Ectodermal cell (in vitro differentiated cells): ENCODE data around the gene MIOX.
A peak's percentile ranks its signal among the peaks of the same experiment; 100 is the strongest.

Experiments
- H3K27ac ChIP-seq: 2 replicates; pipeline ENCODE4 v1.7.0; 2013; ENCODE audit warnings: mild to moderate bottlenecking, low read depth, low read length; ENCODE audit not compliant: insufficient read depth, poor library complexity, severe bottlenecking
- H3K27me3 ChIP-seq: 2 replicates; pipeline ENCODE4 v1.7.0; 2013; ENCODE audit warnings: mild to moderate bottlenecking, low read length; ENCODE audit not compliant: insufficient read depth, control insufficient read depth, poor library complexity, severe bottlenecking
- H3K36me3 ChIP-seq: one replicate; pipeline ENCODE4 v1.7.0; 2013; ENCODE audit warnings: low read length; ENCODE audit not compliant: control insufficient read depth, insufficient read depth
- H3K4me1 ChIP-seq: one replicate; pipeline ENCODE4 v1.7.0; 2013; ENCODE audit warnings: low read length; ENCODE audit not compliant: control insufficient read depth, insufficient read depth
- H3K4me3 ChIP-seq: 2 replicates; pipeline ENCODE4 v1.7.0; 2013; ENCODE audit warnings: low read depth, low read length, control low read depth; ENCODE audit not compliant: insufficient read depth
- H3K9me3 ChIP-seq: 2 replicates; pipeline ENCODE4 v1.7.0; 2013; ENCODE audit warnings: mild to moderate bottlenecking, low read length, moderate library complexity; ENCODE audit not compliant: control insufficient read depth
- WGBS, 2 experiments: methylation state at CpG; one replicate each; pipeline ENCODE4 v1.1.7; 2013; ENCODE audit warnings: missing lambda C conversion rate in 2 of 2; 5-methylcytosine and 5-hydroxymethylcytosine counted together

The MIOX gene

DNA sequence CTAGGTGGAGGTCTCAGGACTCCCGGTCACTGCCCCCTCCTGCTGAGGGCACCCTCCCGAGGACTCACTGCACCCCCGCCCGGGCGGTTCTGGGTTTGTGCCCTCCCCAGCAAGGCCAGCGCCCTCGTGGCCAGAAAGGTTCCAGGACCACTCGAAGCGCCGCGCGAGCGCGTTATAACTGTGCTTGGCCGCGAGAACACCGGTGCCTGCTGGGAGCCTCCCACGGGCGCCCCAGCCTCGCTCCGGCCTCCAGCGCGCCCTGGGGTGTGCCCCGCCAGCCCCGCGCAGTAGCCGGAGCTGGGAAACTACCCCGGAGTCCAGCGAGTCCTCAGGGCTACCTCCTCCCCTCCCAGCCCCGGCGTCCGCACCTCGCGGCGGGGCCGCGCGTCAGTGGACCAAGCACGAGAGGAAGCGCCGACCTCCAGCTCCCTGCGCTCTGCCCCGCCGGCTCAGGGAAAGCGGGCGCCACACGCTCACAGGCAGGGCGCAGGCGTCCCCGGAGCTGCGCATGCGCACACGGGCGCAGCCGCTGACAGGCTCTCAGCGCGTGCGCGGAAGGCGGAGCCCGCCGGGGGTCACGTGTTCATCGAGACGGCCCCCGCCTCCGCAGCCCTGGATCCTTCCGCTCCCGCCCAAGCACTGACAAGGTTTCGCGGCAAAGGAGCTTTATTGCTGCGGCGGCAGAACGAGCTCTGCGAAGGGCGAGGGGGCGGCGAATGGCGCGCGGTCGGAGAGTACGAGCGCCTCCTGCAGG lies 38.6 kb downstream of the MIOX start, which contains the start of gene SCO2:
SCO2 (minus strand) TSS at position 495 of the 754 bp plus-strand sequence. CDS start 1,187 bp downstream, outside the sequence.
- Histone ChIP-seq H3K4me1 (peaks cover 11% of the 10 kb centered on the region), H3K9me3 (no peaks in the 10 kb centered on the region)
- WGBS, 2 experiments: 0 to 1% methylated on average over 84 of the region's 84 CpGs

DNA sequence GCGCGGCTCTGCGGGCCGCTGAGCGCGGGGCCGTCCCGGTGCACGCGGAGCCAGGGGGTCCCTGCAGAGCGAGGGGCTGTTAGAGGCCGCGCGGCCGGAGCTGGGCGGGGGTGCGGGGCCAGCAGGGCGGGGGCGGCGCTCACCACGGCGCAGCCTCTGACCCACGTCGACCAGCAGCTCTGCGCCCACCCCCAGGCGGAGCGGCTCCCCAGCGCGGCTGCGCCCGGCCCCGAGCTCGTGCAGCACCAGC lies 39.1 kb downstream of the MIOX start:
- peaks cover 43% of the 10 kb centered on the region for H3K27me3 ChIP-seq
- H3K4me1 ChIP-seq: peaks cover 15% of the 10 kb centered on the region
- H3K4me3 ChIP-seq: peak overlapping the region; percentile 84
- 0 to 1% methylated on average over 33 of the region's 33 CpGs for WGBS, 2 experiments
- peak overlapping the region; percentile 92 for H3K27ac ChIP-seq
- no peaks in the 10 kb centered on the region for H3K9me3 ChIP-seq
- peaks cover 18% of the 10 kb centered on the region for H3K36me3 ChIP-seq

More for the DNA sequence above, 38.6 kb downstream of the MIOX start, which contains the start of gene SCO2:
- H3K27ac ChIP-seq: peak within 1 kb of the TSS; percentile 92
- peak within 1 kb of the TSS; percentile 84 for H3K4me3 ChIP-seq
- peaks cover 18% of the 10 kb centered on the region for H3K36me3 ChIP-seq
- peaks cover 38% of the 10 kb centered on the region for H3K27me3 ChIP-seq

DNA sequence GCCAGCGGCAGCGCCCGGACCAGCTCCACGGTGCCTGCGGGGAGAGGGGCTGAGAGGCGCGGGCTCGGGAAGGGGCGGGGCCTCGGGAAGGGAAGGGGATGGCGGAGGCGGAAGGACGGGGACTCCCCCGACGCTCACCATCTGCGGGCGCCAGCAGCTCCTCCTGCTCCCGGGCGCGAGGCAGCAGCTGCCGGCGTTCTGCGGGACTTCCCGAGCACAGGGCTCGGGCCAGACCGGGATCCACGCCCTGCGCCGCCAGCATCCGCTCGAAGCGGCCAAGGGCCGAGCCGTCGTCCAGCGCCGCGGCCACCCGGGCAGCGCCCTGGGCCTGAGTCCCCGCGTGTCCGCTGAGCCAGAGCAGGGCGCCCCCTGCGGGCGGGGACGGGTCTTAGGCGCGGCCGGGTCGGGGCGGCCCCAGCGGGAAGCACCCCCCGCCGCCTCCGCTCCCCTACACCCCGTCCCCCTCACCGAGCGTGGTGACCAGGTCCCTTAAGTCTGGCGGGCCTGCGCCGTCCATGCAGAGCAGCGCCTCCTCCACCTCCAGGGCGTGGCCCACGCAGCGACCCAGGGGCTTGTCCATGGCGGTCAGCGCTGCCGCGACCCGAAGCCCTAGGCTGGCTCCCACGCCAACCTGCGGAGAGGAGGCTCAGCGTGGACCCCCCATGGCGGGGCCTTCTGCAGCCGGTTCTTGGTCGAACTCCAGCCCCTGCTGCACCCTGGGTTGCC lies 39.6 kb downstream of the MIOX start:
- H3K9me3 ChIP-seq: no peaks in the 10 kb centered on the region
- peak overlapping the region; percentile 84 for H3K4me3 ChIP-seq
- H3K27me3 ChIP-seq: peaks cover 48% of the 10 kb centered on the region
- peak overlapping the region; percentile 92 for H3K27ac ChIP-seq
- 1 to 2% methylated on average over 77 of the region's 77 CpGs for WGBS, 2 experiments
- peaks cover 18% of the 10 kb centered on the region for H3K4me1 ChIP-seq
- H3K36me3 ChIP-seq: peaks cover 18% of the 10 kb centered on the region

DNA sequence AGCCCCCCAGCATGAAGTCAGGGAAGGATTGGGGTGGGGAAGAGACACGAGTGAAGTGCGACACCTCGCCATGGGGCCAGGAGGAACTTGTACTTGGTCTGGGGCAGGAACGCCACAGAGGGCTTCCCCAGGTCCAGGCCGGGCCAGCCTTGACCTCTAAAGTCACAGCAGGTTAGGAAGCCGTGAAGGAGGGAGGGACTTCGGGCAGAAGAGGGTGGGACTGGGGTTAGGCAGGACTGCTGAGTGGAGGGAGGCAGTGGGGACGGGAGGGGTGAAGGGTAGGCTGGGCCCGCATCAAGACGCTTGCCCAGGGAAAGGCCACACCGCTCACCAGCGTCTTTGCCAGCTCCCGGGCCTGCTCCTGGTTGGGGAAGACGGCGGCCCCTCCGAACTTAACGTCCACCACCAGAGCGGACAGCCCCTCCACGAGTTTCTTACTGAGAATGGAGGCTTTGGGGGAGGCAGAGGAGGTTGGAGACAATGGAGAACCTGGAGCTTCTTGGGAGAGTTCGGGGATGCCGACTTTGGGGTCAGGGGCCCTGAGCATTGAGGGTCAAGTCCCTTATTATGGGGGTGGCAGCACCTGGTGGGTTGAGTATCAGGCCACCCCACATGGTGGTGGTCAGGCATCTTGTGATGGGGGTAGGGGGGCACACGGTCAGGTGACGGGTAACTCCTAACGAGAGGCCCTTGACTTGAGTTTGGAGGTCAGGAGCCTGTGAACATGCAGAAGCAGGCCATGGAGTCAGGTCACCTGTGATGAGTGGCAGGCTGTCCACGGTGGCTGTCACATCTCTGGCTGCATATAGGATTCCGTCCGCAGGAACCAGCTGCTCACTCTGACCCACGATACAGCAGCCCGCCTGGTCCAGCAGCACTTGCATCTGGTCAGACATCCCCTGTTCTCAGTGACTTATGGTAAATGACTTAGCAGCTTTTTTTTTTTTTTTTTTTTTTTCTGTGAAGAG lies 40.5 kb downstream of the MIOX start:
- Histone ChIP-seq H3K27me3 (peaks cover 56% of the 10 kb centered on the region), H3K4me1 (peaks cover 23% of the 10 kb centered on the region), H3K9me3 (no peaks in the 10 kb centered on the region), H3K4me3 (peak overlapping the region; percentile 84), H3K36me3 (peaks cover 14% of the 10 kb centered on the region), H3K27ac (no peak overlapping the region)
- WGBS, 2 experiments: 58% methylated on average over 29 of the region's 29 CpGs

DNA sequence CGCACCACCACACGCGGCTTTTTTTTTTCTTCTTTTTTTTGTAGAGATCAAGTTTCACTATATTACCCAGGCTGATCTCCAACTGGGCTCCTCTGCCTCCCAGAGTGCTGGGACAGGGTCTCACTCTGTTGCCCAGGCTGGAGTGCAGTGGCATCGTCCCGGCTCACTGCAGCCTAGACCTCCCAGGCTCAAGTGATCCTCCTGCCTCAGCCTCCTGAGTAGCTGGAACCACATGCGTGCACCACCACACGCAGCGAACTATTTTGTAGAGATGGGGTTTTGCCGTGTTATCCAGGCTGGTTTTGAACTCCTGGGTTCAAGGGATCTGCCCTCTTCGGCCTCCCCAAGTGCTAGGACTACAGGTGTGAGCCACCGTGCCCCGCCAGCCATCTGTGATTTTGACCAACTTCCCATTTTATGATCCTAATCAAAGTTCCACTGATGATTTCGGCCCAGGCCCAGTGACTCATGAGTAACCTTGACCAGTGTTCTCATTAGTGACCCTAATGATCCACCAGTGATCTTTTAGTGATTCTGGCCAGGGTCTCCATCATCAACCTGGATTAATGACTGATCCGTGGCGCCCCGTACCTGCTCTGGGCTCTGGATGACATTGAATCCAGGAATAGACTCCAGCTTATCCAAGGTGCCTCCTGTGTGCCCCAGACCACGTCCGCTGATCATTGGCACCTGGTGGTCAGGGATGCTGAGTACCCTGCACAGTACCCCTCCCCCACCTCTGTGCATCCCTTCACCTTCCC lies 41.4 kb downstream of the MIOX start:
- Histone ChIP-seq H3K27ac (no peak overlapping the region), H3K4me3 (no peak overlapping the region), H3K9me3 (no peaks in the 10 kb centered on the region), H3K27me3 (peaks cover 66% of the 10 kb centered on the region), H3K36me3 (peaks cover 5% of the 10 kb centered on the region), H3K4me1 (peaks cover 23% of the 10 kb centered on the region)
- WGBS, 2 experiments: 92% methylated on average over 18 of the region's 18 CpGs

DNA sequence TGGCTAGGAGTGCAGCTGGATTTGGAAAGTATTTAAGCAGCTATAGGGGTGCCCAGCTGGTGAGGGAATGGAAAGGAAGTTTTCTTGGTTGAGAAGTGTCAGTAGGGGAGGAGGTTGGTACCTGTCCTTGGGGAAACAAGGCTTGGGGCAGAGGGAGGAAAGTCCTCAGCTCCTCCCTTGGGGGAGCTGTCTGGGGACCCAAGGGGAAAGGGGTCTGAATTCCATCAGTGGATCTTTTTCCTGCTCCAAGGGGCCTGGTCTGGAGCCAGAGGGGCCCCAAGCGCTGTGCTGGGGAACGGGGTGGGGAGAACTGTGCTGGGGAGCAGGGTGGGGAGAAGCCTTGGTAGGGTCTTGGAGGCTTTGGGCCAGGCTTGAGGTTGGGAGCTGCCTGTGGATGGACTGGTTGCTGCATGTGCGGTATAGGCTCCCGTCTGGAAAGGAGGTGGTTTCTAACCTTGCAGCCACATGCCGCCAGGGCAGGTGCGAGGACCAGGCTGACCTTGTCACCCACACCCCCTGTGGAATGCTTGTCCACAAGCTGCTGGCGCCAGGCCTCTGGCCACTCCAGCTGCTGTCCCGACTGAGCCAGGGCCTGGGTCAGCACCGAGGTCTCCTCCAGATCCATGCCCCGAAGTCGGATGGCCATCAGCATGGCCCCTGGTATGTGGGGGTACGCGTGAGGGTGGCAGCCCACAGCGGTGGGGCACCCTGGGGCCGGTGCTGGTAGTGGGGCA lies 42.2 kb downstream of the MIOX start:
- Histone ChIP-seq H3K27ac (no peak overlapping the region), H3K4me1 (peaks cover 23% of the 10 kb centered on the region), H3K9me3 (no peaks in the 10 kb centered on the region), H3K4me3 (no peak overlapping the region), H3K27me3 (peaks cover 72% of the 10 kb centered on the region), H3K36me3 (no peaks in the 10 kb centered on the region)
- WGBS, 2 experiments: 79% methylated on average over 15 of the region's 15 CpGs

DNA sequence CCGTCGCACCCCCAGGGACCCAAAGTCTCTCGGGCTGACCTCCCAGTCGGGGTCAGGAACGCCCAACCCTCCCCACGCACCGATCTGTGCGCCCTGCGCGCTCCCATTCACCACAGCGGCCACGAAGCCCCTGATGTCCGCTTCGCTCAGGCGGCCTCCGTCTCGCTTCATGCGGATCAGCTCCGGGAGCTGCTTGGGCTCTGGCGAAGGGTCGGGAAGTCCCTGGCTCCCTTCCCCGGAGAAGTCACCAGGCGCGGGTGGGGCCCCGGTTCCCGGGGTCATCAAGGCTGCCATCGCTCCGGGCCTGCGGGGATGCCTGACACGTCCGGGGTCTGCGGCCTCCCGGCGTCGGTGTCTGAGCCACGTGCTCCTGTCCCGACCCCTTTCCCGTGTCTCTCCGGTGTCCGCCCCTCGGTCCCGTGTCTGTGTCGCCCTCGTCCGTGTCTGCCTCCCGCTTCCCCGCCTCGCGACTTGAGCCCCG lies 42.8 kb downstream of the MIOX start:
- no peaks in the 10 kb centered on the region for H3K9me3 ChIP-seq
- H3K27me3 ChIP-seq: peaks cover 72% of the 10 kb centered on the region
- no peak overlapping the region for H3K4me3 ChIP-seq
- H3K27ac ChIP-seq: no peak overlapping the region
- WGBS, 2 experiments: 33 to 34% methylated on average over 50 of the region's 50 CpGs
- H3K4me1 ChIP-seq: peaks cover 19% of the 10 kb centered on the region
- no peaks in the 10 kb centered on the region for H3K36me3 ChIP-seq

DNA sequence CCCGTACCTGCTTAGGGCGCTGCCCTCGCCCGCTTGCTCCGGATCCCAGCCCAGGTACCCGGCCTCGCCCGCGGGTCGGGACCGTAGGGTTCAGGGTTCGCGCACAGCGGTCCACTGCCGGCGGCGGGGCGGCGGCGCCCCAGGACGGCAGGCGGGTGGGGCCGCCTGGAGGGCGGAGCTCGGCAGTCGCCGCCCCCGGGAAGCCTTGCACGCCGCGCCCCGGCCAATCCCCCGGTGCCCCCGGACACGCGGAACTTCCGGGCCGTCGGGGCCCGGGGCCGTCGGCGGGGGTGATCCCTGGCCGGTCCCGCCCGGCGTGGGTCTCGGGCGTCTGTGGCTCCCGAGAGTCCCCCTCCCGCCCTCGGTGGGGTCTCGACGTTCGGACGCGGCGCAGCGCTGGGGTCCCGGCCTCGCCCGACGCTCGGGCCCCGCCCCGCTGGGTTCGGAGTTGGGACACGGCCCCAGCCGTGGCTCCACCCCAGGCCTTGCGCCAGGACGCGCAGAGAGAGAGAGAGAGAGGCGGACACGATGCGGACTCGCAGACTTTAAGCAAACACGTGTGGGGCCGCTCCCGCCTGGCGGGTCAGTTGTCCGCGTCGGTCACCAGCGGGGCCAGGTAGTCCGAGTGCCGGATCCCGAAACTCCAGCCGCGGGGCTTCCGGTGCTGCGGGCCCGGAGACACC lies 43.4 kb downstream of the MIOX start, which contains the start of gene TYMP:
TYMP (minus strand) TSS at position 116 of the 683 bp plus-strand sequence. CDS start 303 bp downstream, outside the sequence.
- Histone ChIP-seq H3K36me3 (no peaks in the 10 kb centered on the region), H3K27ac (no peak within 1 kb of the TSS), H3K9me3 (no peaks in the 10 kb centered on the region), H3K4me1 (peaks cover 16% of the 10 kb centered on the region), H3K4me3 (peak within 1 kb of the TSS; percentile 27), H3K27me3 (peaks cover 72% of the 10 kb centered on the region)
- WGBS, 2 experiments: 7% methylated on average over 92 of the region's 92 CpGs
